Fibroblast of pulmonary artery (primary cell): ENCODE results near the gene ANKRD40.

Experiments
- DNase-seq: peaks from one replicate; pipeline ENCODE4 v3.0.0-alpha.2; 2010; ENCODE audit warnings: low read depth
- H3K4me3 ChIP-seq: replicated peaks from 2 replicates; pipeline ENCODE4 v1.5.1; 2011; ENCODE audit warnings: low read depth, mild to moderate bottlenecking, control low read depth, low read length, moderate library complexity
- TF ChIP-seq, protein P1 (sequence below): IDR thresholded peaks from 2 replicates; pipeline ENCODE4 v1.5.1; 2011; ENCODE audit warnings: mild to moderate bottlenecking, control low read depth, low read length, inconsistent platforms; ENCODE audit errors: missing control alignments

The ANKRD40 gene

DNA sequence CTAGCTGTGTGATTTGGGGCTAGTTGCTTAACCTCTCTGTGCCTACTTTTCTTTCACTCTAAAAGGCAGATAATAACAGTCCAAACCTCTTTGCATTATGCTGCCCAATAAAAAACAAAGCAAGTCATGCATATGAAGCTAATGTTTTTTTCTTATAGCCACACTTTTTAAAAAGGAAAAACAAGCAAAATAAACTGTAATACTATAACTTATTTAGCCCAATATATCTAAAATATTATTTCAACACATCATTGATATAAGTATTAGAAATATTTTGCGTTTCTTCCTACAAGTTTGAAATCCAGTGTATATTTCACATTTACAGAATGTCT is 22.4 kb downstream of the ANKRD40 start:
- TF ChIP-seq, protein P1, sequence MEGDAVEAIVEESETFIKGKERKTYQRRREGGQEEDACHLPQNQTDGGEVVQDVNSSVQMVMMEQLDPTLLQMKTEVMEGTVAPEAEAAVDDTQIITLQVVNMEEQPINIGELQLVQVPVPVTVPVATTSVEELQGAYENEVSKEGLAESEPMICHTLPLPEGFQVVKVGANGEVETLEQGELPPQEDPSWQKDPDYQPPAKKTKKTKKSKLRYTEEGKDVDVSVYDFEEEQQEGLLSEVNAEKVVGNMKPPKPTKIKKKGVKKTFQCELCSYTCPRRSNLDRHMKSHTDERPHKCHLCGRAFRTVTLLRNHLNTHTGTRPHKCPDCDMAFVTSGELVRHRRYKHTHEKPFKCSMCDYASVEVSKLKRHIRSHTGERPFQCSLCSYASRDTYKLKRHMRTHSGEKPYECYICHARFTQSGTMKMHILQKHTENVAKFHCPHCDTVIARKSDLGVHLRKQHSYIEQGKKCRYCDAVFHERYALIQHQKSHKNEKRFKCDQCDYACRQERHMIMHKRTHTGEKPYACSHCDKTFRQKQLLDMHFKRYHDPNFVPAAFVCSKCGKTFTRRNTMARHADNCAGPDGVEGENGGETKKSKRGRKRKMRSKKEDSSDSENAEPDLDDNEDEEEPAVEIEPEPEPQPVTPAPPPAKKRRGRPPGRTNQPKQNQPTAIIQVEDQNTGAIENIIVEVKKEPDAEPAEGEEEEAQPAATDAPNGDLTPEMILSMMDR = no peak
- no peak for DNase-seq
- H3K4me3 ChIP-seq = no peak overlapping the region

DNA sequence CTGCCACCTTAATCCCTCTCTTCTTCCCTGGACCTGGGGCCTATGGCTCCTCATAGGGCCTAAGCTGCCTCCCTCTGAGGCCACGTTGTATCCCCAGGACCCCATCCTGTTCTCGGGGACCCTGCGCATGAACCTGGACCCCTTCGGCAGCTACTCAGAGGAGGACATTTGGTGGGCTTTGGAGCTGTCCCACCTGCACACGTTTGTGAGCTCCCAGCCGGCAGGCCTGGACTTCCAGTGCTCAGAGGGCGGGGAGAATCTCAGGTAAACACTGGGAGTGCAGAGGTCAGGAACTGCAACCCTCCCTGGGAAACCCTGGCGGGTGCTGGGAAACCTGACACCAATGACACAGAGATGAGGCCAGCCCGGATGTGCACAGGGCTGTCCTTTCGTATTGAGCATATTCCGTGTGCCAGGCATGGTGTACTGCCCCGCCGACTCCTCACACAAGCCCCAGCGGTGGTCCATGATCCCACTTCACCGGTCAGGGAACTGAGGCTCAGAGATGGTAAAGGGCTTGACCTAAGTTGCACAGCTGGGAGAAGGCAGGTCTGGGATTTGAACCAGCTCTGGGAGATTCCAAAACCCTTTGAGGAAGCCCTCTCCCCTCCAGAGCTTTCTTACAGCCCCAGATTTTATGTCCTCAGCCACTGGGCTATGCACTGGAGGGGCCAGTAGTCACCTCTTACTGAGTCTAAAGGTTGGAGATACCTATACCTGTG is 22.9 kb downstream of the ANKRD40 start:
- no peak for DNase-seq
- no peak overlapping the region for H3K4me3 ChIP-seq
- TF ChIP-seq, protein P1 = no peak

DNA sequence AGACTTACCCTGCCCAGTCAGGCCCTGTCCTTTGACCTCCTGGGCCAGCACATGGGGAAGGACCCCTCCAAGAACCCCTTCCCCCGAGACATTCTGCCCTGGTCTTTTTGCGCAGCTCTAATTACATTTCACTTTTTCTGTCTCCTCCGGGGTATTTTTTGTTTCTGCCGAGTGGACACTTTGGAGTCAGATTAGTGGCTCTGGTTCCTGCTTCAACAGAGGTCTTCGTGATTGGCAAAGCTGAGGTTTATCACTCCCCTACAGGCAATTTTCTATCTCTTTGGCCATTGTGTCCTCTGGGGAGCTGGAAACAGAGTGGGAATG is 23.5 kb downstream of the ANKRD40 start:
- DNase-seq = no peak
- no peak overlapping the region for H3K4me3 ChIP-seq
- TF ChIP-seq, protein P1 = no peak

DNA sequence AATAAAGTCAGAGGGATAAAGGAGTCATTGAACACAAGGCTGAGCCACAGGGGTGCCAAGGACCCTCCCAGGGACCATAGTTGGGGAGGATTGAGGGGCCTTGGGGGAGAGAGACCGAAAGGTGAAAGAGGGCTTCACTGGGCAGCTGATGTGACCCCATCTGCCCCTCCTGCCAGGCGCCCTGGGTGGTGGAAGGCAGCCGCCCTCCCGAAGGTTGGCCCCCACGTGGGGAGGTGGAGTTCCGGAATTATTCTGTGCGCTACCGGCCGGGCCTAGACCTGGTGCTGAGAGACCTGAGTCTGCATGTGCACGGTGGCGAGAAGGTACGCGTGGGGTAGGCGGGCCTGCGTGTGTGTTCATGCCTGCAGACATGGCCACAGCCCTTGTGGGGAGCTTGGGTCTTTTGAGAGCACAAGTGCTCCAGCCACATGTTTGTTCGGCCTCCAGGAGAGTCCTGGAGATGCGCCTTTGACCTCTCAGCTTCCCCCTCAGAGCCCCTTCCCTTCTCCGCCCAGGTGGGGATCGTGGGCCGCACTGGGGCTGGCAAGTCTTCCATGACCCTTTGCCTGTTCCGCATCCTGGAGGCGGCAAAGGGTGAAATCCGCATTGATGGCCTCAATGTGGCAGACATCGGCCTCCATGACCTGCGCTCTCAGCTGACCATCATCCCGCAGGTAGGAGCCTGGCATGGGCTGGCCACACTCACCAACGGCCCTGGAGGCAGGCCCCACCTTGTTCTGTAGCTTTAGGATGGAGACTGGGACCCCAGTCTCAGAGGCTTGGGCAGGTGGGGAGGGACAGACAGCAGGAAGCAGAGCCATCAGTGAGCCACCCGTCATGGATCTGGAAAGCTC is 24.1 kb downstream of the ANKRD40 start:
- TF ChIP-seq, protein P1 = no peak
- DNase-seq = no peak
- no peak overlapping the region for H3K4me3 ChIP-seq

DNA sequence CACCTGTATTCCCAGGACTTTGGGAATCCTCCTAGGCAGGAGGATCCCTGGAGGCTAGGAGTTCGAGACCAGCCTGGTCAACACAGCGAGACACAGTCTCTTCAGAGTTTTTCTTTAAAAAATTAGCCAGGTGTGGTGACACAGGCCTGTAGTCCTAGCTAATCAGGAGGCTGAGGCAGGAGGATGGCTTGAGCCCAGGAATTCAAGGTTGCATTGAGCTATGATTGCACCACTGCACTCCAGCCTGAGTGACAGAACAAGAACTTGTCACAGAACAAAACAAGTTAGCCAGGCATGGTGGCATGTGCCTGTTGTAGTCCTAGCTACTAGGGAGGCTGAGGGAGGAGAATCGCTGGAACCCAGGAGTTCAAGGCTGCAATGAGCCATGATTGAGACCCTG is 24.8 kb downstream of the ANKRD40 start:
- DNase-seq = no peak
- TF ChIP-seq, protein P1 = no peak
- H3K4me3 ChIP-seq = no peak overlapping the region

DNA sequence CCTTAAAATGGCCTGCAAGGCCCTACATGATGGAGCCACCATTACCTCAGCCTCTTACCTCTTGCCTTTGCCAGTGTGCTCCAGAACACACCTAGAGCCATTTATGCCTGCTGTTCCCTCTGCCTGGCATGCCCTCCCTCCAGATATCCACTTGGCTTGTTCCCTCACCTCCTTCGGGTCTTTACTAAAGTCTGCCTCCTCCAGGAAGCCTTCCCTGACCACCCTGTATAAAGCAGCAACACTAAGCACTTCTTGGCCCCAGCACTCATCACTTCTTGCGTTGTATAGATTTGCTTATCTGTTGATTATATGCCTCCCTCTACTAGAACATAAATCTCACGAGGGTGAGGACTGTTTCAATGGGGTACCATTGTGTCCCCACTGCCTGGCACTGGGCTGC is 25.3 kb downstream of the ANKRD40 start:
- H3K4me3 ChIP-seq = no peak overlapping the region
- DNase-seq = no peak
- TF ChIP-seq, protein P1 = no peak
